Measurements from ENCODE around the gene GCNT1.
A peak's percentile ranks its signal among the peaks of the same experiment; 100 is the strongest.
"Not testable (repeated sequence)": the region's sequence is repeated elsewhere in the genome, so short reads cannot be mapped to it uniquely, and the experiment has no call there.

Gene GCNT1

DNA sequence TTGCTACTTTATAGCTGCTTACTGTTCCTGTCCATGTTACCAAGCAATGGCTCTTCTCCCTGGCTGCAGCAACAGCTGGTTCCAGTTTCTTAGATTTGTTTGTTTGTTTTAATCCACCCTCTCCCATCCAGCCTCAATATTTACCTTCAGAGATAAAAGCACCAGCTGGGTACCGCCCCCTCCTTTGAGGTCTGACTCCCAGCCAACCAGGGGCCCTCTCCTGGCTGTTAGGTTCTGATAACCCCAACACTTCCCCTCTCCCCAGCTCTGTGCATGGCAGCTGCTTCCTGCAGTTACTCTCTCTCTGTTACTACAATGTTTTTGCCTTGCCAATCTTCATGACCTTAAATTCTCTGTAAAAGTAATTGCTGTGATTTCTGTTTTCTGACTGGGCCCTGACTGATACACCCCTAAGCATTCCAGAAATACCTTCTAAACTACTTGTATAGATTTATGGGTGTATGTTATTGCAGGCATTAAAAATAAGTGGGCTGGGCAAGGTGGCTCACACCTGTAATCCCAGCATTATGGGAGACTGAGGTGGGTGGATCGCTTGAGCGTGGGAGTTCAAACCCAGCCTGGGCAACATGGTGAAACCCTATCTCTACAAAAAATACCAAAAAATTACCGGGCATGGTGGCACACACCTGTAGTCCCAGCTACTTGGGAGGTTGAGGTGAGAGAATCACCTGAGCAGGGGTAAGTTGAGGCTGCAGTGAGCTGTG lies 2.6 kb upstream of the GCNT1 start:
- DNase-seq (ENCODE audit: insufficient read length, low spot score) (no peak), FAIRE-seq (peak; percentile 20)
- TF ChIP-seq PAX5 (IDR thresholded peaks at IDR 0.05; ENCODE audit: insufficient read depth, low read length, severe bottlenecking), result no peak
- no peak for TF ChIP-seq TAF1 (IDR thresholded peaks at IDR 0.05; ENCODE audit: low read depth, low read length)
- peak; percentile 60 for TF ChIP-seq SPI1 (IDR thresholded peaks at IDR 0.05; ENCODE audit: low read depth, low read length)

DNA sequence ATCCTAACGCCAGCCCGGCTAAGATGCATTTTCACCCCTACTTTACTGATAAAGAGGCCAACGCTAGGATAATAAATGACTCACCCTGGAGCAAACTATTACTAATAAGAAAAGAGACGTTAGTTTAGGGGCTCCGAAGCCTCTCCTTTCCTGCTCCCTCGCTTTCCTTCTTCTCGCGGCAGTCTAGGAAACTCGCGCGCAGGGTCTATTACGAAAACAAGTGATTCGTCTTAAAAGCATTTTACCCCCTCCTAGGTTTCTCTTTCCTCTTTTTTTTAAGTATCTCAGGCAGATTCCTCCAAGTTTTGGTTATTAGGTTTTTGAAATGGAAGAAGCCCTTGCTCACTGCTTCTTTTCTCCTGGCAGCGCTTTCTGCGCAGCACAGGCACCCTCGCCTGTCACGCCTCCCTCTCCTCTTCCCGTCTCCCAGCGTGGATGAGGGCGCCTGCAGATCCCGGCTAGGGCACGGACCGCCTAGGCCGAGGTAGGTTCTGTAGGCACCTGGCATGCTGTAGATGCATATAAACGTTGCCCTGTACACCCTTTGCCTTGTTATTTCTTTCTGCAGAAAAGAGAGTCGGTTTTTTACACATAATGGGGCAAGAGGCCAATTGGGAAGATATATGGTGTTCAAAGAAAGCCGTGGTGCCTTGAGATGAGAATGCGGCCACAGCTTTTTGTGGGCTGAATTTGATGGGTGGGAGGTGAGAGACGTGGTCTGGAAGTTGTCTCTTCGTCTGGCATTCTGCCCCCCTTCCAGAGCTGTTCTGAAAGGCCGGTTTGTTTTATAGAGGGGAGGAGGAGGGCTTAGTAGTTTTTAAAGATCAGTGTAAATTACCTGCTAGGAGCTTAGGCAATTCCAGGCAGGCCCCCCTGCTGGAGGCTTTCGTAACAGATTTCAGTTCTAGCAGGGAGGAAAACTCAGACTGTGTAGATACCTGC lies 983 bp downstream of the GCNT1 start:
- FAIRE-seq (peak; percentile 71), DNase-seq (ENCODE audit: insufficient read length, low spot score) (no peak)
- TF ChIP-seq SPI1 (IDR thresholded peaks at IDR 0.05; ENCODE audit: low read depth, low read length) (no peak), PAX5 (IDR thresholded peaks at IDR 0.05; ENCODE audit: insufficient read depth, low read length, severe bottlenecking) (no peak), POLR2AphosphoS5 (IDR thresholded peaks at IDR 0.05; ENCODE audit: low read depth, low read length) (no peak), POLR2A (IDR thresholded peaks at IDR 0.05; ENCODE audit: low read depth, low read length) (no peak), TAF1 (IDR thresholded peaks at IDR 0.05; ENCODE audit: low read depth, low read length) (no peak), POU2F2 (IDR thresholded peaks at IDR 0.05; ENCODE audit: low read depth, low read length) (no peak)

DNA sequence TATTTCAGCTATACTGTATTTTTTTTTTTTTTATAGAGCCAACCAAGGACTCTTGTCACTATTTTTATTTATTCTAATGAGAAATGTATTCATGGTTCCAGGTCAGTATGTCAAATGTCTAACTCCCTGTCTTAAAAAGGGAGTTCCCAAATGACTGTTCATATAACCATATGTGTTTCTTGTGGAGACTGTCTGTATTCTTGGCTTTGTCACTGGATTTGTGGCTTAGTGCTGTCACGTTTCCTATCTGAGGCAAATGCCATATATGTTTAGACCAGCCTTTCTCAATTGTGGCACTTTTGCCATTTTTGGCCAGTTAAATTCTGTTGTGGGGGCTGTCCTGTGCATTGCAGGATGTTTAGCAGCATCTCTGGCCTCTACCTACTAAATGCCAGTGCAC lies 3.1 kb downstream of the GCNT1 start:
- peak; percentile 83 for FAIRE-seq
- no peak for DNase-seq (ENCODE audit: insufficient read length, low spot score)
- no peak for TF ChIP-seq TAF1 (IDR thresholded peaks at IDR 0.05; ENCODE audit: low read depth, low read length)
- TF ChIP-seq POLR2AphosphoS5 (IDR thresholded peaks at IDR 0.05; ENCODE audit: low read depth, low read length), result no peak
- TF ChIP-seq POU2F2 (IDR thresholded peaks at IDR 0.05; ENCODE audit: low read depth, low read length), result no peak
- TF ChIP-seq PAX5 (IDR thresholded peaks at IDR 0.05; ENCODE audit: insufficient read depth, low read length, severe bottlenecking), result no peak
- TF ChIP-seq POLR2A (IDR thresholded peaks at IDR 0.05; ENCODE audit: low read depth, low read length), result no peak; the same call in 1 of the 2 replicates
- no peak for TF ChIP-seq SPI1 (IDR thresholded peaks at IDR 0.05; ENCODE audit: low read depth, low read length)

DNA sequence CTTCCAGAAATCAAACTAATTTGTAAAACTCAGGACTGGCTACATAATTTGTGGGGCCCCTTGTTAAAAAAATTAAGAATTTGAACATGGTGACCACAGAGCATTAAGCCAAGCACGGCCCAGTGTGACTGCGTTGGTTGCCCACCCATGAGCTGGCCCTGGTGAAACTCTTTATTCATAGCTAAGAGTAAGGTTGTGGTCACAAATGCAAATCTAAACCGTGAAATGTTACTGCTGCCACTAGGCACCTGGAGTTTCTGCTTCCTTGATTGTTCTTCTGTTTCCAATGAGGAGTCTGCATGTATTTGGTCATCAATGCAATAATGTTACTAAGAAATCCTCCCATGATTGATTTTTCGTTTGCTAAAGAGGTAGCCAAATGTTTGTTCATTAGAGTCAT lies 4.2 kb downstream of the GCNT1 start:
- FAIRE-seq (peak; percentile 85), DNase-seq (ENCODE audit: insufficient read length, low spot score) (no peak)
- TF ChIP-seq POU2F2 (IDR thresholded peaks at IDR 0.05; ENCODE audit: low read depth, low read length), result peak; percentile 97
- no peak for TF ChIP-seq POLR2AphosphoS5 (IDR thresholded peaks at IDR 0.05; ENCODE audit: low read depth, low read length)

DNA sequence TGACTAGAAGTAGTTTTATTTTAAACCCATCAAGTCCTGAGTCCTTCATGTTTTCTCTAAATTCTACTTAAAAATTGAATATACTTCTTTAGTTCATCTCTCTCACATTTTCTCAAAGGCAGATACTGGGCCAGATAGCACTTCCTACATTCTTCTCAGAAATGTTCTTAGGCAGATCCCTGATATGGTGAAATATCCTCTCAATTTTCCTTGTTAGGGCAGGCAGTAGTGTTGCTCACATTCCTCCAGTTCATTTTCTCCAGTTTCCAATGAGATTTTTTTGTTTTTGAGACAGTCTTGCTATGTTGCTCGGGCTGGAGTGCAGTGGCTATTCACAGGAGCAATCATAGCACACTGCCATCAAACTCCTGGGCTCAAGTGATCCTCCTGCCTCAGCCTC lies 5.7 kb downstream of the GCNT1 start:
- DNase-seq (ENCODE audit: insufficient read length, low spot score), result no peak
- no peak for TF ChIP-seq POU2F2 (IDR thresholded peaks at IDR 0.05; ENCODE audit: low read depth, low read length)
- no peak for TF ChIP-seq POLR2A (IDR thresholded peaks at IDR 0.05; ENCODE audit: low read depth, low read length)
- no peak for TF ChIP-seq POLR2AphosphoS5 (IDR thresholded peaks at IDR 0.05; ENCODE audit: low read depth, low read length)
- no peak for TF ChIP-seq SPI1 (IDR thresholded peaks at IDR 0.05; ENCODE audit: low read depth, low read length)
- TF ChIP-seq PAX5 (IDR thresholded peaks at IDR 0.05; ENCODE audit: insufficient read depth, low read length, severe bottlenecking), result no peak
- no peak for TF ChIP-seq TAF1 (IDR thresholded peaks at IDR 0.05; ENCODE audit: low read depth, low read length)
- no peak for FAIRE-seq

DNA sequence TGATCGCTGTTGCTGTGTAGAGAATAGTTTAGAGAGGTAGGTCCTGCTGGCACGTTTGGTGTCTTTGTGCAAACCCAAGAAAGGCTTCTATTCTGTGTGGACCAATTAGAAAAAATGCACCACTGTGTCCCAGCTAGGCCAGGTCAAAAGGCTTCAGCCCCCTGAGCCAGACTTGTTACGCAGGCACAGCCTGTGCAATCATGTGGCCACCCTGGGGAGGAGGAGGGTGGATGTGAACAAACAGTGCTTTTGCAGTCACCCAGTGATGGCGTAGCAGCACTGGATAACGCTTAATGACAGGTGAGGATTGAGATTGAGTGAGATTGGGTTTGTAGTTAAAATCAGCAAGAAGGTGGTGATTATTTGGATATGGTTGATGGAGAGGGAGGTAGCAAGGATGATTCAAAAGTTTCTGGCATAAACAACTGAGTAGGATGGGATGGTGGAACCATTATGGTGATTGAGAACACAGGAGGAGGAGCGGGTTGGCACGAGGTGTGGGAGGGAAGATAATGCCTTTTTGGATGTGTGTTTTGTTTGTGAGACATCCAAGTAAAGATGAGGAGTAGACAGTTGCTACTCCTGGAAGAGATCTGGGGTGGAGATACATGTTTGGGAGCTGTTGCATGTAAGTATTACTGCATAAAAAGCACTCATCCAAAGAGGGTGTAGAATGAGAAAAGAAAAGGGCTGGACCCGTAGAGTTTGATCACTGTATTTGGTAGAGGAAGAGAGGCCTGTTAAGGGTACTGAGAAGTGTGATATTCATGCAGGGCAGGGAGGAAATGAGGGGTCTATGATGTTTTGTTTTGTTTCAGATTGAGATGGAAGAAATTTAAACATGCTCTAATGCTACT lies 6.7 kb downstream of the GCNT1 start:
- DNase-seq (ENCODE audit: insufficient read length, low spot score) (no peak), FAIRE-seq (peak; percentile 67)
- TF ChIP-seq POLR2A (IDR thresholded peaks at IDR 0.05; ENCODE audit: low read depth, low read length) (no peak), TAF1 (IDR thresholded peaks at IDR 0.05; ENCODE audit: low read depth, low read length) (no peak), PAX5 (IDR thresholded peaks at IDR 0.05; ENCODE audit: insufficient read depth, low read length, severe bottlenecking) (no peak), SPI1 (IDR thresholded peaks at IDR 0.05; ENCODE audit: low read depth, low read length) (0 out of 2 replicates have a peak, but pooled peaks have one; percentile 9)

DNA sequence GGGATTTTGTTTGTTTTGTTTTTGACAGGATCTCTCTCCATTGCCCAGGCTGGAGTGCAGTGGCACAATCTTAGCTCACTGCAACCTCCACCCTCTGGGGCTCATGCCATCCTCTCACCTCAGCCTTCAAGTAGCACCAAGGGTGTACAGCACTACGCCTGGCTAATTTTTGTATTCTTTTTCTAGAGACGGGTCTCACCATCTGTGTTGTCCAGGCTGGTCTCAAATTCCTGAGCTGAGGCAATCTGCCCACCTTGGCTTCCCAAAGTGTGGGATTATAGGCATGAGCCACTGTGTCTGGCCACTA lies 7.3 kb downstream of the GCNT1 start:
- TF ChIP-seq SPI1 (IDR thresholded peaks at IDR 0.05; ENCODE audit: low read depth, low read length) (no peak), POLR2A (IDR thresholded peaks at IDR 0.05; ENCODE audit: low read depth, low read length) (no peak), POLR2AphosphoS5 (IDR thresholded peaks at IDR 0.05; ENCODE audit: low read depth, low read length) (no peak), PAX5 (IDR thresholded peaks at IDR 0.05; ENCODE audit: insufficient read depth, low read length, severe bottlenecking) (no peak), POU2F2 (IDR thresholded peaks at IDR 0.05; ENCODE audit: low read depth, low read length) (no peak), TAF1 (IDR thresholded peaks at IDR 0.05; ENCODE audit: low read depth, low read length) (no peak)
- FAIRE-seq (no peak), DNase-seq (ENCODE audit: insufficient read length, low spot score) (no peak)

DNA sequence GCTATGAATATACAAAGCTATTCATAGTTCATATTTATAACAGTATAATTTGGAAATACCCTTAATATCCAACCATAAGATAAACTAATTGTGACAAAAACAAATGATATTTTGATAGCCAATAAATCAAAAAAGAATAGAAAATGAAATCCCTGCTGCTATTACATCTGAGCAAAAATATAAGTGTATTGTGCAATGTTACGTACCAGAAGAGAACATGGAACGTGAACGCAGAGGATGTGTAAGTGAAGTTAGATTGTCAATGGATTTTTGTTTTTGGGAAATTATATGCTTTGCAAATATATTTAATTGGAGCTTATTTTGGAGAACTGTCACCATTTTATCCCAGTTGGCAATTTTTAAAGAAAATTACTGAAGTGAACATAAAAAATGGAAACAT lies 15.4 kb downstream of the GCNT1 start:
- TF ChIP-seq POLR2A (IDR thresholded peaks at IDR 0.05; ENCODE audit: low read depth, low read length) (no peak), POLR2AphosphoS5 (IDR thresholded peaks at IDR 0.05; ENCODE audit: low read depth, low read length) (no peak), PAX5 (IDR thresholded peaks at IDR 0.05; ENCODE audit: insufficient read depth, low read length, severe bottlenecking) (no peak), TAF1 (IDR thresholded peaks at IDR 0.05; ENCODE audit: low read depth, low read length) (no peak), POU2F2 (IDR thresholded peaks at IDR 0.05; ENCODE audit: low read depth, low read length) (no peak), SPI1 (IDR thresholded peaks at IDR 0.05; ENCODE audit: low read depth, low read length) (no peak)
- DNase-seq (ENCODE audit: insufficient read length, low spot score) (no peak), FAIRE-seq (no peak)

DNA sequence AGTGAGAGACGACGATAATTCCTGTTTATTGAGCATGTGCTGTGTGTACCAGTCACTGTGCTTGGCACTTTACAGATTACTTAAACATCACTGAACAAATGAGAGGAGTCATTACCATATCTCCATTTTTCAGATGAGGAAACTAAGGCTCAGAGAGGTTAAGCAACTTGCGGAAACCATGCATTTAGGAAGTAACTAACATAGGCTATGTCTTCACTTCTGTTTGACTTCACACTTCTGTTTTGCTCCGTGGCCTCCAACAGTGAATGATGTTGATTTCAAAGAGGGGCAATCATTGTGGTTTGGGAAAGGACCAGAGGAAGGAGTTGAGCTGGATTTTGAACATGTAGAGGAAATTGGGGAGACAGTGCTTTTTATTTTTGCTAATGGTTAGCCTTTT lies 16.7 kb downstream of the GCNT1 start:
- FAIRE-seq (peak; percentile 51), DNase-seq (ENCODE audit: insufficient read length, low spot score) (no peak)
- TF ChIP-seq POLR2A (IDR thresholded peaks at IDR 0.05; ENCODE audit: low read depth, low read length), result no peak
- no peak for TF ChIP-seq TAF1 (IDR thresholded peaks at IDR 0.05; ENCODE audit: low read depth, low read length)
- TF ChIP-seq POLR2AphosphoS5 (IDR thresholded peaks at IDR 0.05; ENCODE audit: low read depth, low read length), result no peak
- TF ChIP-seq PAX5 (IDR thresholded peaks at IDR 0.05; ENCODE audit: insufficient read depth, low read length, severe bottlenecking), result no peak
- no peak for TF ChIP-seq SPI1 (IDR thresholded peaks at IDR 0.05; ENCODE audit: low read depth, low read length)
- no peak for TF ChIP-seq POU2F2 (IDR thresholded peaks at IDR 0.05; ENCODE audit: low read depth, low read length)

DNA sequence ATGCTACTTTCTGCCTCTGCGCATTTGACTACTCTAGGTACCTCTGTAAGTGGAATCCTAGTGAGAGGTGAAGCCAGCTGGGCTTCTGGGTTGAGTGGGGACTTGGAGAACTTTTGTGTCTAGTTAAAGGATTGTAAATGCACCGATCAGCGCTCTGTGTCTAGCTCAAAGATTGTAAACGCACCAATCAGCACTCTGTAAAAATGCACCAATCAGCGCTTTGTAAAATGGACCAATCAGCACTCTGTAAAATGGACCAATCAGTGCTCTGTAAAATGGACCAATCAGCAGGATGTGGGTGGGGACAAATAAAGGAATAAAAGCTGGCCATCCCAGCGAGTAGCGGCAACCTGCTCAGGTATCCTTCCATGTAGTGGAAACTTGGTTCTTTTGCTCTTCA lies 18.8 kb downstream of the GCNT1 start:
- DNase-seq (ENCODE audit: insufficient read length, low spot score); FAIRE-seq: not testable (repeated sequence)
